Measurements from ENCODE around the gene NSMCE3.
"Not testable (repeated sequence)": the region's sequence is repeated elsewhere in the genome, so short reads cannot be mapped to it uniquely, and the experiment has no call there.

NSMCE3 gene

GRCh38 chr15:29268706-29269484, 727 bp downstream of the NSMCE3 start:
- DNase-seq = no peak

- no peak for DNase-seq
Observed at GRCh38 chr15:29266052-29266582, 3.5 kb downstream of the NSMCE3 start.

- no peak for DNase-seq
Observed at GRCh38 chr15:29263289-29263688, 6.3 kb downstream of the NSMCE3 start.

GRCh38 chr15:29262738-29263137, 6.9 kb downstream of the NSMCE3 start:
- DNase-seq = no peak

GRCh38 chr15:29260896-29261295, 8.7 kb downstream of the NSMCE3 start:
- no peak for DNase-seq

GRCh38 chr15:29259233-29259632, 10.4 kb downstream of the NSMCE3 start:
- DNase-seq = no peak

GRCh38 chr15:29252234-29252633, 17.4 kb downstream of the NSMCE3 start:
- no peak for DNase-seq

GRCh38 chr15:29244544-29244943, 25.1 kb downstream of the NSMCE3 start:
- DNase-seq = no peak

GRCh38 chr15:29244123-29244522, 25.5 kb downstream of the NSMCE3 start:
- DNase-seq = no peak

- DNase-seq = no peak
Observed at GRCh38 chr15:29242456-29243242, 27.0 kb downstream of the NSMCE3 start.

- DNase-seq = no peak
Observed at GRCh38 chr15:29241207-29241606, 28.4 kb downstream of the NSMCE3 start.

- no peak for DNase-seq
Observed at GRCh38 chr15:29239395-29239794, 30.2 kb downstream of the NSMCE3 start.

- no peak for DNase-seq
Observed at GRCh38 chr15:29233566-29233965, 36.1 kb downstream of the NSMCE3 start.

GRCh38 chr15:29226436-29227208, 43.0 kb downstream of the NSMCE3 start:
- no peak for DNase-seq

GRCh38 chr15:29225534-29226234, 43.9 kb downstream of the NSMCE3 start:
- DNase-seq = no peak

- not testable (repeated sequence) for DNase-seq
Observed at GRCh38 chr15:29224987-29225363, 44.6 kb downstream of the NSMCE3 start.

GRCh38 chr15:29224235-29224986, 45.2 kb downstream of the NSMCE3 start:
- DNase-seq = not testable (repeated sequence)

GRCh38 chr15:29223640-29224039, 46.0 kb downstream of the NSMCE3 start:
- DNase-seq = no peak

- DNase-seq = no peak
Observed at GRCh38 chr15:29222129-29222853, 47.3 kb downstream of the NSMCE3 start.

- no peak for DNase-seq
Observed at GRCh38 chr15:29220852-29221251, 48.8 kb downstream of the NSMCE3 start.

- DNase-seq = no peak
Observed at GRCh38 chr15:29216955-29217354, 52.7 kb downstream of the NSMCE3 start.

Measured in NCI-H446 treated with DMSO at 0.1 percent for 48 hours (cell line).